ENCODE measurements around the gene SERPINI1. TPM values are rescaled to one million over a fixed set of nuclear protein-coding genes. Genes with fewer than 3 reads are reported as not detected.

Gene SERPINI1
- total and polyA plus RNA-seq, 3 donors from 2014 or later = 13.3 to 24.0 (median 17.6) TPM

DNA sequence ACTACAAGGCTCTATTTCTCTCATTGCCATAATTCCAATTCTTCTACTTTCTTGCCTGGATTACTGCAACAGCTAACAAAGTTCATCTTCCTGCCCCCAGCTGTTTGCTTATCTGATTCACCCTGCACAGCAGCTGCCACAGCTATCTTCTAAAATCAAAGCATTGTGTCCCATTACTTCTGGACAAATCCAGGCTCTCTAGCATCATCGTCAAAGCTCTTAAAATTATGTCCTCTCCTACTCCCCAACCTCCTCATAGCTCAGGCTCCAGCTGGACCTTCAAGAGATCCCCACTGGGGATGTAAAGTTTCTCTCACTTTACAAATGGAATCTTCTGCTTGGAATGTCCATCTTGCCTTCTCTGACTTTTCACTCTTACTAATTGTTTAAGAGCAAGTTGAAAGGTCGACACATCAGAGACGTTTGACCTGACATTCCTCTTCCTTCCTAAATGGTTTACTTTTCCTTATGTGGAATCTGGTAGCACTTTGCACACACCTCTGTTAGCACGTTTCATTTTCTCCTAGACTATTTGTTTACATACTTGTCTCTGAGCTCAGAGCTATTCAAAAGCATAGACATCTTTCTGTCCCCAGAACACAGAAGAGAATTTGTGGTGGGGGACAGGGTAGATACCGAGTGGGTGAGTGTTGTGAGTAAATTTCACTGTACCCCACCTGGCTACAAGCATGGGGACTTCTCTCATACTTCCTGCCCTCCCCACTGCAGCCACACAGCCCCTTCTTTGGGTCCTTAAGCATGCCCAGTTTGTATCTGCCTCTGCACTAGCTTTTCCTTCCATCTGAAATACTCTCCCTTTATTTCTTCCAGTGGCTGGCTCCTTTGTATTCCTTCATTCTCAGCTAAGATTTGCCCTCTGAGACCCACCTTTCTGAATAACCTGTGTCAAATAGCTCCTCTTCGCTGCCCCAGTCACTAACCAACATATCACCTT, 77.9 kb downstream of the SERPINI1 start:
- no peaks in the 10 kb centered on the region for H3K9me3 ChIP-seq
- no peaks in the 10 kb centered on the region for H3K36me3 ChIP-seq (ENCODE audit: low read depth, missing control alignments)
- no peaks in the 10 kb centered on the region for H3K27me3 ChIP-seq
- TF ChIP-seq POLR2A (IDR thresholded peaks at IDR 0.05) = no peak
- TF ChIP-seq, protein P1, sequence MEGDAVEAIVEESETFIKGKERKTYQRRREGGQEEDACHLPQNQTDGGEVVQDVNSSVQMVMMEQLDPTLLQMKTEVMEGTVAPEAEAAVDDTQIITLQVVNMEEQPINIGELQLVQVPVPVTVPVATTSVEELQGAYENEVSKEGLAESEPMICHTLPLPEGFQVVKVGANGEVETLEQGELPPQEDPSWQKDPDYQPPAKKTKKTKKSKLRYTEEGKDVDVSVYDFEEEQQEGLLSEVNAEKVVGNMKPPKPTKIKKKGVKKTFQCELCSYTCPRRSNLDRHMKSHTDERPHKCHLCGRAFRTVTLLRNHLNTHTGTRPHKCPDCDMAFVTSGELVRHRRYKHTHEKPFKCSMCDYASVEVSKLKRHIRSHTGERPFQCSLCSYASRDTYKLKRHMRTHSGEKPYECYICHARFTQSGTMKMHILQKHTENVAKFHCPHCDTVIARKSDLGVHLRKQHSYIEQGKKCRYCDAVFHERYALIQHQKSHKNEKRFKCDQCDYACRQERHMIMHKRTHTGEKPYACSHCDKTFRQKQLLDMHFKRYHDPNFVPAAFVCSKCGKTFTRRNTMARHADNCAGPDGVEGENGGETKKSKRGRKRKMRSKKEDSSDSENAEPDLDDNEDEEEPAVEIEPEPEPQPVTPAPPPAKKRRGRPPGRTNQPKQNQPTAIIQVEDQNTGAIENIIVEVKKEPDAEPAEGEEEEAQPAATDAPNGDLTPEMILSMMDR (IDR thresholded peaks at IDR 0.05) = no peak
- no peak overlapping the region for H3K27ac ChIP-seq
- no peak for DNase-seq
- H3K4me1 ChIP-seq = peaks cover 4% of the 10 kb centered on the region
- intact Hi-C loops (cut with DNase I; ENCODE audit: low total_unique reads) = no loop called here
- H3K4me3 ChIP-seq = no peak overlapping the region
- 68 to 71% methylated on average over 6 of the region's 6 CpGs for WGBS, 2 donors

DNA sequence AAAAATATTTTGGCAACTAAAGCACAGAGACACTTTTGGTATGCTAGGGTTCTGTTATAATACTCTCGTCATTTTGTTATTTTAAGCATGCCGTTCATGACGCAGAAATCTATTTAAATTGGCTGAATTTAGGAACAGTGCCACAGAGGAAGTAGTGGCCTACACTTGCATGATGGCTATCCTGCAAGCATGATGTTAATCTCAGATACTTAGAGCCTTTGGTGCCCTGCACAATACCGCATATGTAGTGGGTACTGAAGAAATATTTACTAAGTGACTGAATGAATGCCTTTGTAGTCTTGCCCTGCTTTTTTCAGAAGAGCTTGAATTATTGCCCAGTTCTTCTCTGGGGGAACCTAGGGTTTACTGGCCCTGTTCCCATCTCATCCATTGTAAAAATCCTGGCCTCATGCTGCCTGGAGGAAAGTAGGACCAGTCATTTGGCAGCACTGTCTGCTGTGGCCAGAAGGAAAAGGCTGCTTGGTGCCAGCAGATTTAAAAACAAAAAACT, 79.0 kb downstream of the SERPINI1 start:
- intact Hi-C loops (cut with DNase I; ENCODE audit: low total_unique reads) = no loop called here
- Histone ChIP-seq H3K27me3 (no peaks in the 10 kb centered on the region), H3K27ac (no peak overlapping the region), H3K9me3 (no peaks in the 10 kb centered on the region), H3K4me1 (peaks cover 4% of the 10 kb centered on the region), H3K4me3 (no peak overlapping the region), H3K36me3 (ENCODE audit: low read depth, missing control alignments) (no peaks in the 10 kb centered on the region)
- 41 to 48% methylated on average over 4 of the region's 4 CpGs for WGBS, 2 donors
- no peak for DNase-seq
- no peak for TF ChIP-seq POLR2A (IDR thresholded peaks at IDR 0.05)
- TF ChIP-seq, protein P1 (IDR thresholded peaks at IDR 0.05) = no peak

GRCh38 chr3:167816953-167817352, 81.4 kb downstream of the SERPINI1 start:
- Histone ChIP-seq H3K4me3 (no peak overlapping the region), H3K9me3 (no peaks in the 10 kb centered on the region), H3K27ac (no peak overlapping the region), H3K4me1 (peaks cover 4% of the 10 kb centered on the region), H3K27me3 (no peaks in the 10 kb centered on the region), H3K36me3 (ENCODE audit: low read depth, missing control alignments) (no peaks in the 10 kb centered on the region)
- WGBS, 2 donors = 86 to 89% methylated on average over 2 of the region's 2 CpGs
- intact Hi-C loops (cut with DNase I; ENCODE audit: low total_unique reads) = no loop called here
- DNase-seq = no peak
- no peak for TF ChIP-seq POLR2A (IDR thresholded peaks at IDR 0.05)
- TF ChIP-seq, protein P1 (IDR thresholded peaks at IDR 0.05) = no peak

GRCh38 chr3:167820102-167820865, 84.8 kb downstream of the SERPINI1 start:
- no peaks in the 10 kb centered on the region for H3K36me3 ChIP-seq (ENCODE audit: low read depth, missing control alignments)
- 93 to 98% methylated on average over 5 to 12 of the region's 12 CpGs for WGBS, 2 donors
- intact Hi-C loops (cut with DNase I; ENCODE audit: low total_unique reads) = no loop called here
- H3K27ac ChIP-seq = no peak overlapping the region
- TF ChIP-seq POLR2A (IDR thresholded peaks at IDR 0.05) = no peak
- TF ChIP-seq, protein P1 (IDR thresholded peaks at IDR 0.05) = no peak
- H3K9me3 ChIP-seq = no peaks in the 10 kb centered on the region
- H3K4me1 ChIP-seq = no peaks in the 10 kb centered on the region
- no peak overlapping the region for H3K4me3 ChIP-seq
- DNase-seq = no peak
- H3K27me3 ChIP-seq = no peaks in the 10 kb centered on the region

Data from testis (tissue), 3 donors.